Stomach (tissue), 9 donors: Measurements from ENCODE around the gene ADAM15. TPM values are rescaled to one million over a fixed set of nuclear protein-coding genes. Genes with fewer than 3 reads are reported as not detected.
A peak's percentile ranks its signal among the peaks of the same experiment; 100 is the strongest.

ENCODE experiments used
- DNase-seq, 2 donors: peaks; one replicate each; pipeline versions ENCODE4 v3.0.0 to v3.0.0-alpha.2; 2013 to 2019
- H3K27ac ChIP-seq, 5 donors: fragments of 200-600 bp in 4 of 5; sonication (generic) in 4 of 5; one replicate each; pipeline ENCODE4 v1.5.1; 2013 to 2019; ENCODE audit warnings: mild to moderate bottlenecking in 1 of 5, moderate library complexity in 1 of 5
- H3K27me3 ChIP-seq, 3 donors: fragments of 200-600 bp; sonication (generic); one replicate each; pipeline ENCODE4 v1.5.1; 2017 to 2019; ENCODE audit warnings: mixed run types in 1 of 3
- H3K36me3 ChIP-seq, 4 donors: fragments of 200-600 bp; sonication (generic); 1 replicate in 3 of 4; 2 replicates in 1 of 4; pipeline ENCODE4 v1.5.1; 2016 to 2019
- H3K4me1 ChIP-seq, 4 donors: fragments of 200-600 bp; sonication (generic); one replicate each; pipeline ENCODE4 v1.5.1; 2016 to 2019
- H3K4me3 ChIP-seq, 4 donors: fragments of 200-600 bp; sonication (generic) in 3 of 4; one replicate each; pipeline ENCODE4 v1.5.1; 2016 to 2019; ENCODE audit warnings: mild to moderate bottlenecking in 1 of 4
- H3K9me3 ChIP-seq, 4 donors: fragments of 200-600 bp; sonication (generic); one replicate each; pipeline ENCODE4 v1.5.1; 2016 to 2019
- CTCF ChIP-seq, 7 experiments: fragments of 450-650 bp in 4 of 7; fragments of 200-600 bp in 3 of 7; sonication (generic) in 3 of 7; IDR thresholded peaks; one replicate each; pipeline ENCODE4 v1.5.1; 2016 to 2019; ENCODE audit warnings: antibody characterized with exemption in 7 of 7, control low read depth in 2 of 7, mild to moderate bottlenecking in 1 of 7
- EP300 ChIP-seq: sonication (generic); formaldehyde crosslinking; IDR thresholded peaks from one replicate; pipeline ENCODE4 v1.6.1; 2017; ENCODE audit warnings: antibody characterized with exemption
- POLR2A ChIP-seq, 4 donors: fragments of 450-650 bp; IDR thresholded peaks; one replicate each; pipeline ENCODE4 v1.6.1; 2016; ENCODE audit warnings: antibody characterized with exemption in 4 of 4, control low read depth in 2 of 4, mild to moderate bottlenecking in 1 of 4, moderate library complexity in 1 of 4
- POLR2AphosphoS5 ChIP-seq, 3 donors: sonication (generic); formaldehyde crosslinking; IDR thresholded peaks; one replicate each; pipeline ENCODE4 v1.6.1; 2016; ENCODE audit warnings: antibody characterized with exemption in 3 of 3
- WGBS, 5 donors: extraction: QIAGEN DNeasy Blood & Tissue Kit in 3 of 5; methylation state at CpG; one replicate each; pipeline versions ENCODE4 v1.1.5 to v1.1.7; 2013 to 2018; 5-methylcytosine and 5-hydroxymethylcytosine counted together
- intact Hi-C: fragments of 100-400 bp; cut with DNase I; formaldehyde crosslinking; loops from one replicate; pipeline ENCODE4 v1.15.1; 2023; ENCODE audit warnings: low total_unique reads
- polyA plus RNA-seq, 3 donors: library from polyadenylated mRNA; stranded (reverse); fragments of 200-250 nt; gene quantifications; one replicate each; pipeline ENCODE4 v1.2.3, GENCODE V29; 2013
- total RNA-seq, 5 donors: library from RNA; depleted of rRNA; stranded (reverse); fragments of >200 nt; gene quantifications; one replicate each; pipeline versions ENCODE4 v1.1.0 to v1.2.3, GENCODE V29; 2014 to 2016
- donor health status: healthy with polysubstance abuse.
- donor health status: Bipolar disorder and iron deficiency.
- donor health status: healthy.

ADAM15 gene
- total and polyA plus RNA-seq, 8 donors: 56.2 to 335 (median 154) TPM

DNA sequence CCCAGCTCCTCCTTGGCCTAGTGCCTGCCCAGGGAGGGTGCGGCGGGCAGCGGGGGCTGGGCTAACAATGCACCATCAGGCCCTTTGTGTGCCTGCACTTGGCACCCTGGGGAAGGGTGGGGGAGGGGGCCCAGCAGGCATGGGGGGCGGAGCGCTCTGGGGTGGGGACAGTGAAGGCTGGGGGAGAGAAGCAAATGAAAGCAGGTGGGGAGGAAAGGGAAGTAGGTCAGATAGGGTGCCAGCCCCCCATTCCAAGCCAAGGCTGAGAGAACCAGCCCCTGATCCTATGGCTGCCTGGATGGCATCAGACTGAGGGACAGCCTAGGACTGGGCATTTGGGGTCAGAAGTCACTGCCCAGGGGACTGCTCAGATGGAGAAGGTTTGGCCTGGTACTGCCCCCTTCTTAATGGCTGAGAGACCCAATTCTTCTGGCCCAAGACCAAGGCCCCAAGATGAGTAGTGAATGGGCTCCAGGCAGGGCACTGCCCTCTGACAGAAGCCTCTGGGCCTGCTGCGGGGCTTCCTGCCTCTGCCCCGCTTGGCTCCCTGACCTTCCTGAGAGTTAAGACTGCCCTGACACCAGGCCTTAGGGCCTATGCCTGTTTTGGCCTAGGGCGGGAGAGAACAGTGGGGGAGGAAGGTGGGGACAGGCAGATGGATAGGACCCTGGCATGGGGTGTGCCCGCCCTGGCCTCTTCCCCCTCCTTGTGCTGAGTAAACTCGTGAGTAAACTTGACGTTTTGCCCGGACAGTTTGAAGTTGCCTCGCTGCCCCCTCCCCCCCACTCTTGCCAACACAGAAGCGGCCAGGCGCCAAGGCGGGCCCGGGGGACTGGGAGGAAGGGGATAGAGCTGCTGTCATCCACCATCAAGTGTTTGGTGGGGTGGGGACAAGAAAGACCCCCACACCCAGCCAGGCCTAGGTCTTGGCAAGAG, 45.8 kb upstream of the ADAM15 start:
- no peaks in the 10 kb centered on the region for H3K9me3 ChIP-seq
- H3K27me3 ChIP-seq: no peaks in the 10 kb centered on the region
- peak overlapping the region; percentile 96 to 100 (median 99) for H3K27ac ChIP-seq
- peak; percentile 64 to 87 for DNase-seq
- intact Hi-C loops: no loop called here
- TF ChIP-seq EP300 (no peak), POLR2AphosphoS5 (IDR thresholded peaks at IDR 0.05) (peak in 2 of 3 donors; percentile 46 to 47), POLR2A (IDR thresholded peaks at IDR 0.05) (peak in 1 of 4 donors; percentile 18)
- peaks cover 0 to 5% (median 0%) of the 10 kb centered on the region in 4 donors for H3K36me3 ChIP-seq
- peaks cover 64 to 70% (median 66%) of the 10 kb centered on the region in 4 donors for H3K4me1 ChIP-seq
- 26 to 50% (median 29%) methylated on average over 15 to 17 of the region's 17 CpGs for WGBS, 5 donors
- peak overlapping the region; percentile 78 to 90 (median 85) for H3K4me3 ChIP-seq

- TF ChIP-seq POLR2A (IDR thresholded peaks at IDR 0.05): no peak
- no peak for TF ChIP-seq CTCF (IDR thresholded peaks at IDR 0.05)
- TF ChIP-seq POLR2AphosphoS5 (IDR thresholded peaks at IDR 0.05): no peak
- no peak for TF ChIP-seq EP300
- Histone ChIP-seq H3K9me3 (no peaks in the 10 kb centered on the region), H3K27me3 (no peaks in the 10 kb centered on the region), H3K4me3 (peak overlapping the region in 3 of 4 donors; percentile 19 to 90 (median 78)), H3K27ac (peak overlapping the region; percentile 96 to 100 (median 99)), H3K4me1 (peaks cover 77 to 81% (median 79%) of the 10 kb centered on the region in 4 donors), H3K36me3 (peaks cover 0 to 18% (median 9%) of the 10 kb centered on the region in 4 donors)
- intact Hi-C loops: no loop called here
- DNase-seq: peak in 1 of 2 donors; percentile 78
- 28 to 40% (median 34%) methylated on average over 2 of the region's 2 CpGs for WGBS, 5 donors
Measured at GRCh38 chr1:155006601-155007101, 44.5 kb upstream of the ADAM15 start.

DNA sequence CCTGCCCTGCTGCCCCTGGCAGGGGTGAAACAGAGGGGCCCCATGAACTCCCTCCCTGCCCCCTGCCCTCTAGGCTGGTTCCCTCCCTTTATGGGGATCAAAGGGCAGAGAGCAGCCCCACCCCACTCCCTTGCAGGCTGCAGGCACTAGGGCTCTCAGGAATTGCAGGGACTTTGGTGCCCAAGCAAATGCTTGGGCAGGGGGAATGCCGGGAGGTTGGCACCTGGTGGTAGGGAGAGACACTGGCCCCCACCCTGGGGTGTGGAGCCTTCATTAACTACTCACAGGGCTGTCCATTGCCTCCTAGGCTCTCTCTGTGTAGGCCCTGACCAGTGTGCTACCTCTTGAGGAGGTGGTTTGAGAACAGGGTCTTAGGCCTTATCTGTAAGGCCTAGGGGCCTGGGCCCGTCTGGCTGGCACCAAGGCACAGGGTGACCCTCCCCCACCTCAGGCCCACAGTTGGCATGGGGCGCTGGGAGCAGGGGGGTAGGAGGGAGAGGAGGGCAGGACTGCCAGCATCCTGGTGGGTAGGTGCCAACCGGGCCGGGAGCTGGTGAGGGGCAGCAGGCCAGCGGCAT, 43.8 kb upstream of the ADAM15 start:
- Histone ChIP-seq H3K36me3 (peaks cover 0 to 20% (median 10%) of the 10 kb centered on the region in 4 donors), H3K4me1 (peaks cover 84 to 88% (median 85%) of the 10 kb centered on the region in 4 donors), H3K4me3 (peak overlapping the region; percentile 19 to 47 (median 34)), H3K27ac (peak overlapping the region; percentile 96 to 100 (median 99)), H3K27me3 (no peaks in the 10 kb centered on the region), H3K9me3 (no peaks in the 10 kb centered on the region)
- 28 to 42% (median 30%) methylated on average over 5 to 6 of the region's 6 CpGs for WGBS, 5 donors
- intact Hi-C loops: no loop called here
- TF ChIP-seq POLR2AphosphoS5 (IDR thresholded peaks at IDR 0.05): peak in 2 of 3 donors; percentile 16 to 22
- TF ChIP-seq CTCF (IDR thresholded peaks at IDR 0.05): no peak
- TF ChIP-seq POLR2A (IDR thresholded peaks at IDR 0.05): no peak
- no peak for TF ChIP-seq EP300
- DNase-seq: peak; percentile 32 to 86

- 26 to 44% (median 34%) methylated on average over 9 to 16 of the region's 16 CpGs for WGBS, 5 donors
- TF ChIP-seq POLR2A (IDR thresholded peaks at IDR 0.05): no peak
- TF ChIP-seq POLR2AphosphoS5 (IDR thresholded peaks at IDR 0.05): no peak
- TF ChIP-seq CTCF (IDR thresholded peaks at IDR 0.05): no peak
- TF ChIP-seq EP300: no peak
- H3K4me3 ChIP-seq: peak overlapping the region; percentile 19 to 47 (median 34)
Measured at GRCh38 chr1:155008015-155008941, 42.8 kb upstream of the ADAM15 start.

More at GRCh38 chr1:155008015-155008941, 42.8 kb upstream of the ADAM15 start:
- Histone ChIP-seq H3K27ac (peak overlapping the region; percentile 96 to 100 (median 99)), H3K27me3 (no peaks in the 10 kb centered on the region), H3K4me1 (peaks cover 93 to 98% (median 95%) of the 10 kb centered on the region in 4 donors), H3K9me3 (no peaks in the 10 kb centered on the region), H3K36me3 (peaks cover 0 to 20% (median 12%) of the 10 kb centered on the region in 4 donors)
- intact Hi-C loops: no loop called here
- no peak for DNase-seq
